Superior temporal gyrus (tissue), 1 donor: Measurements from ENCODE around the gene ING4.
A peak's percentile ranks its signal among the peaks of the same experiment; 100 is the strongest.
"Not testable (repeated sequence)": the region's sequence is repeated elsewhere in the genome, so short reads cannot be mapped to it uniquely, and the experiment has no call there.

Source experiments
- DNase-seq: peaks from one replicate; pipeline ENCODE4 v3.0.0-alpha.2; 2016; ENCODE audit errors: extremely low spot score

Gene ING4

DNA sequence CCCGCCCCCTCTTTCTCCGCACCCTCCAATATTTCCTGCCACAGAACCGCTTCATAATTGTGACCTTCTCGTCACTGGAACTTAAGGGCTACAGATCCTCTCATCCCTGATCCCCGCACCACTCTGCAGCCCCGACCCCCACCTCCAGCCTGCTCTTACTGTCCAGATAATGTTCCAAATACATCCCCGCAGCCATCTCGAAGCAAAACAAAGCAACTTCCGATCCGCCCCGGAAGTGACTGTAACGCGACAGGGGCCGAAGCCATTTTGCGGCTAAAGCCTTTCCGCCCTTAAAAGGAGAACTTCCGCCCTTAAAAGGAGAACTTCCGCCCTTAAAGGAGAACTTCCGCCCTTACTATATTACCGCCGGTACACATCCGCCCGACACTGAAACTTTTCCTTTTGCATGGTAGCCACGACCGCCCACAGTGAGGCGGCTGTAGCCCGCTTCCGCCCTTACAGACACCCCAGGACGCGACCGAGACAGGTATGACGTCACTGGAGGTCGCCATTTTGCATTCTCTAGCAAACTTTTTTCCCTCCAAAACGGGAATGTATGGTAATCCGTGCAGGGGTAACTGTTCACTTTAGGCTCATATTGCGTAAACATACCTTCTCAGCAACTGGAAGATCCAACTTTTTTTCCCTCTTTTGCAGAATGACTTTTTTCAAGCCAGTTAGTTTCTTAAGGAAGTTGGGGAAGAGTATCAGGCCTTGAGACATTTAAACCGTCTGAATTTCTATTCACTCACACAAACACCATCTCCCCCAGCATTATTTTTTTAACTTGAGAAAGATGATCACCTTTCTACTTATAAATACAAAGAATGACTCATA lies at the start of gene ING4:
Gene ING4 (minus strand): TSS at position 214 of the 837 bp plus-strand sequence. CDS start 18 bp downstream, at position 196.
- peak; percentile 100 for DNase-seq

DNA sequence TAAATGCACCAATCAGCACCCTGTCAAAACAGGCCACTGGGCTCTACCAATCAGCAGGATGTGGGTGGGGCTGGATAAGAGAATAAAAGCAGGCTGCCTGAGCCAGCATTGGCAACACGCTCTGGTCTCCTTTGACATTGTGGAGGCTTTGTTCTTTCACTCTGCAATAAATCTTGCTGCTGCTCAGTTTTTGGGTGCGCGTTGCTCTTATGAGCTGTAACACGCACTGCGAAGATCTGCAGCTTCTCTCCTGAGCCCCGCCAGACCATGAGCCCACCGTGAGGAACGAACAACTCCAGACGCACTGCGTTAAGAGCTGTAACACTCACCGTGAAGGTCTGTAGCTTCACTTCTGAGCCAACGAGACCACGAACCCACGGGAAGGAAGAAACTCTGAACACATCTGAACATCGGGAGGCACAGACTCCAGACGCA lies 46.1 kb upstream of the ING4 start:
- DNase-seq: no peak

DNA sequence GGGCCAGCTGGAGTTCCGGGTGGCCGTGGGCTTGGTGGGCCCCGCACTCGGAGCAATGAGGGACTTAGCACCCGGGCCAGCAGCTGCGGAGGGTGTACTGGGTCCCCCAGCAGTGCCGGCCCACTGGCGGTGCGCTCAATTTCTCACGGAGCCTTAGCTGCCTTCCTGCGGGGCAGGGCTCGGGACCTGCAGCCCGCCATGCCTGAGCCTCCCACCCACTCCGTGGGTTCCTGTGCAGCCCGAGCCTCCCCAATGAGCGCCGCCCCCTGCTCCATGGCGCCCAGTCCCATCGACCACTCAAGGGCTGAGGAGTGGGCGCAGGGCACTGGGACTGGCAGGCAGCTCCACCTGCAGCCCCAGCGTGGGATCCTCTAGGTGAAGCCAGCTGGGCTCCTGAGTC lies 45.4 kb upstream of the ING4 start:
- not testable (repeated sequence) for DNase-seq

DNA sequence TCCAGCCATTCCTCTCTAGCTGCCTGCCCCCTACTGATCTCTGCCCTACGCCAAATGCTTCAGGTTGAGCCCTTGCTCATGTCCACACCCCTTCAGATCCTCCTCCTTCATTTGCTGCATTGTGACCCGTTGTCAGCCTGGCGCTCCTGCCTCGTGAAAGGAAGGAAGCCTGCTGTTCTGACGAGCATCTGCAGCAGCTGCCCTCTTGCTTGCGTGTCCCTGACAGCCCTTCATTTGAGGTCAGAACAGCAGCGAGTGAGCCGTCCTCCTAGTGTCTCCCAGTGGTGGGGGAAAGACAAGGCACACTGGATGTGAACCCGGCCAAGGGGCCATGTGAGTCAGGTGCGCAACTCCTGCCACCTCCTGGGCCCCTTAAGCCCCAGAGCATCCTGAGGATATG lies 40.7 kb upstream of the ING4 start:
- no peak for DNase-seq

DNA sequence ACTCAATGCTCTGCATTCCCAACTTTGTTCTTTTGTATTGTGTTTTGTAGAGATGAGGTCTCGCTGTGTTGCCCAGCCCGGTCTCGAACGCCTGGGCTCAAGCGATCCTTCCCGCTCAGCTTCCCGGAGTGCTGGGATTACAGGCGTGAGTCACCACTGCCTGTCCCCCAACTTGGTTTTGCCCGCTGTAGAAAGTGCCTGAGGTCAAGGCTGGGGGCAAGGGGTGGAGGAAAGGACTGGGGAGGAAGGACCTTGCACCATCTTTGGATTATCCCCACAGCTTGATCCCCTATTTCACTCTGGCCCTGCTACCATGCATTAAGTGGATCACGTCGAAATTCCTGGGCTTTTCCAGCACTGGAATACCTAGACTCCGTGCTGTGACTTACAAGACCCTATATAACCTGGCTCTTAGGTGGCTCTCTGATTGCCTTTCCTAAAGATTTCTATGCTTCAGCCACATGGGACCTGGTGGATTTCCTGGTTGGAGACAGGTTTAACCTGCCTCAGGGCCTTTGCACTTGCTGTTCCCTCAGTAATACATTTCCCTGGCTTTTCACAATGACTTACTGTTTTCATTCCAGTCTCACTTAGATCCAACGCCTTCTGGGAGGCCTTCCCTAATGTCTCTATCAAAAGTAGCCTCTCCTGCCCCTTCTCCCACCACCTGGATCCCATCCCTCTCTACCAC lies 38.3 kb upstream of the ING4 start:
- no peak for DNase-seq

DNA sequence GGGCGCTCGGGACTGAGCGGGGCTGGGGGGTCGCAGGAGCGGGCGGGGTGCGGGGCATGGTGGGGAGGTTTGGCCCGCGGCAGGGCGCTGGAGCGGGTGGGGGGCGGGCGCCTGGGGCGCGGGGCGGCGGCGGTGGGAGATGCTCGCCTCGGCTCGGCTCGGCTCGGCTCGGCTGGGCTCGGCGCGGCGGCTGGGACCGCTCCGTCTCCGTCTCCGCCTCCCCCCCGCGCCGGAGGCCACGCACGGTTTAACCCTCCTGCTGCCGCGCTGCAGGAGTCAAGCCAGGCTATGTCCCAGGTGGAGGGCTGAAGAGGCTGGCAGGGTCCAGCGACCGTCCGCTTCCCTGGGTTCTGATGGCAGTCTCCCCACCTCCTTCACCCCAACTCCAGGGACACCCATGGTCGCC lies 37.7 kb upstream of the ING4 start, which contains the start of gene PIANP:
Gene PIANP (minus strand): TSS at position 170 of the 406 bp plus-strand sequence. CDS start 2,754 bp downstream, outside the sequence.
- DNase-seq: peak; percentile 43

DNA sequence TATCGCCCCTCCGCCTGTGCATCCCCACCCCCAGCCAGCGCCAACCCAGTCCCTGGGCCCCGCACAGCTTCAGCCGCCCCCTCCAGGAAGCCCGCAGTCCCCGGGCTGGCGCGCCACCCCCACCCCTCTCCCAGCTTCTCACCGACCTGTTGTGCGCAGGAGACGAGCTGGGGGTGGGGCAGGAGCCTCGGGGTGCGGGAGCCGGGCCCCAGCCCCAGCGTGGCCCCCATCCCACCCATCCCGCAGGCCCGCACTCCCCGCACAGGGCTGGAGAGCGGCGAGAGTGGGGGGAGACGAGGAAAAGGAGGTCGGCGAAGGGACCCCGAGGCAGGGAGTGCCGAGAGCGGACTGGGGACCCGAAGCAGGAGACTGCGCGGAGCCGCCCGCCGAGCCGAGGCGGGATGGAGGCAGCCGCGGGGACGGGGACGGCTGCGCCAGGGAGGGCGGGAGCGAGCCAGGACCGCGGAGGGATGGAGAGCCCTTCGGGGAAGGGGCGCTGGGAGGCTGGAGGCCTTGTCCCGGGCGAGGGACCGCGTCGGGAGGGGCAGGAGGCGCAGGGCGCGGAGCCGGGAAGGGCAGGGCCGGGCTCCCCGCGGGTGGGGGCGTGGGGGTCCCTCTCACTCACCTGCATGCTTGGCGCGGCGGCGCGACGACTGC lies 37.2 kb upstream of the ING4 start:
- no peak for DNase-seq

DNA sequence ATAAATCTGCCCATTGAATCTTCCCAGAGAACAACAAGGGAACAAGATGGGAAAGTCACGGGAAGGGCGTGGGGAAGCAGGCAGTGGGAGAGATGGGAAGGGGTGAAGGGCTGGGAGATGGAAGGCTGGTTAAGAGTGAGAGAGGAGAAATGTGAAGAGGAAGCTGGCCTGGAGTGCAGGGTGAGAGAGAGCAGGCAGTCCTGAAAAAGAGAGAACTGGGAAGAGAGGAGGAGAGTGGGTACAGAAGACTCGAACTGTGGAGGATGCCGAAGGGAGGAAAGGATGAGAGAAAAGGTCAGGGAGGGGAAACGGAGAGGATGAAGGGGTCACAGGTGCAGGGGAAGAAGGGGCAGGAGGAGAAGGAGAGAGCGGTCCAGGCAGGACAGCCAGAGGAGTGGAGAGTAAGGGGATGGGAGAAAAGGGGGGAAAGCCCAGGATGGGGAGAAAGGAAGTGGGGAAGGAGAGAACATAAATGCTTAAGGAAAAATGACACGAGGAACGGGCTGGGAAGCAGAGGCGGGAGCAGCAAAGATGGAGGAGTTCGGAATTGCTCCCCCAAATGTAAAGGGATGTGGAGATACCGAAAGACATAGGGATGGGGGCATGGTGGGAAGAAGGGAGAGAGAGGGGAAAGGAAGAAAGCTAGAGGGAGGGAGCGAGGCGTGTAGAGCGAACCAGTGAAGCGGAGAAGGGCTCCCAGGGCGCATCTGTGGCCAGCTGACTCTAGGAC lies 36.5 kb upstream of the ING4 start:
- no peak for DNase-seq

DNA sequence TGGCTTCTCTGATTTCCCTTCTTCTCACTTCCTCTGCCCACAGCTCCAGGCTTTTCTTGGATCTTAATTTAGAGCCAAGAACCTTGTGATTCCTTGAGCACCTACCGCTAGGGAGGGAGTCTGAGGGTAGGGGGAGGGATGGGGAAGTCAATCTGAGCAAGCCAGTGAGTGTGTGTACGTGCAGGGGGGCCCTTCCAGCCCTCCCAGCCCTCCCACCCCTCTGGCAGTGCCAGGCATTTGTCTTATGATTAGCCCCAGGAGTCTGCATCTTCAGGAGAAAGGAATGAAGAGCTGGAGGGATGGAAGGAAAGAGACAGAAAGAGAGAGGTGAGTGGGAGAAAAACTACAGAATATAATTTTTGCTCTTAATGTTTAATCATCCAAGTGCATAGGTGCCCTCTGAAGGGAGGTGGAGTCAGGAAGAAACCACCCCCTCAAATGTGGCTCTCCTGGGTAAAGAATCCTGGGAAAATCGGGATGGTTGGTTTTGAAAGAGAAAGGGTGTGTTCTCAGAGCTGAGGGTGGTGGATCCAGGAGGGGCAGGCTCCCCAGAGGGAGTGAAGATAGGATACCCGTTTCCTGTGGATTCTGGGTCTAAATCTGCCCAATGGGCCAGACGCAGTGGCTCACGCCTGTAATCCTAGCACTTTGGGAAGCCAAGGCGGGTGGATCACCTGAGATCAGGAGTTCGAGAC lies 35.6 kb upstream of the ING4 start:
- no peak for DNase-seq

DNA sequence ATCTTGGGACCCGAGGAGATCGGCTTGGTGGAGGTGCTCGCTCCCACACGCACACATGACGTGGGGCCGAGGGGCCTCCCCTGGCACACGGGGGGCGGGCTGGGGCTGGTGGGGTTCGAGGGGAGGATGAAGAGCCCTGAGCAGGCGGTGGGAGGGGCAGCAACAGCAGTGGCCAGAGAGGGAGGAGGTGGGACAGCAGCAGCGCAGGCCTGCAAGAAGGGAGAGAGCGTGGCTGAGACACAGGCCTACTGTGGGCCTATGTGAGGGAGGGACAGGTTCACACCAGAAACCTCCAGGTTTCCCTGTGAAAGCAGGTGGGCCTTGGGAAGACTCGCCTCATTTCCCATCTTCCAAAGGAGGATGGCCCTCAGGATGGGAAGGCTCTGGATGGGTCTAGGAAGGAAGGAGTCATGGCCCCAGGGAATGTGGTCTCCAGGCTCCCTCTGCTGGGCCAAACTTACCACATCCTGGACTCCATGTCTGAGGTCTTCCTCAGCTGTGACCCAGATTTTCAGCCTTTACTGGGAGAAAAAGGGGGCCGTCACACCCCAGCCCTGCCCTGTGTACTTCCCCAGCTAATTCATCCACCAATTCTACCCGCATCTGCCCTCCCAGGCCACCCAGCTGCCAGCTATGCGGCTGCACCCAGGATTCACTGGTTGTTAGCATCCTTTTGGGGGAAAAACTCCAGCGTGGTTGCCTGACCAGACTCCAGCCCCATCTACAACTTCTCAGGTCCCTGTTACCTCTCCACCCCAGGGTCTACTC lies 34.8 kb upstream of the ING4 start:
- no peak for DNase-seq

DNA sequence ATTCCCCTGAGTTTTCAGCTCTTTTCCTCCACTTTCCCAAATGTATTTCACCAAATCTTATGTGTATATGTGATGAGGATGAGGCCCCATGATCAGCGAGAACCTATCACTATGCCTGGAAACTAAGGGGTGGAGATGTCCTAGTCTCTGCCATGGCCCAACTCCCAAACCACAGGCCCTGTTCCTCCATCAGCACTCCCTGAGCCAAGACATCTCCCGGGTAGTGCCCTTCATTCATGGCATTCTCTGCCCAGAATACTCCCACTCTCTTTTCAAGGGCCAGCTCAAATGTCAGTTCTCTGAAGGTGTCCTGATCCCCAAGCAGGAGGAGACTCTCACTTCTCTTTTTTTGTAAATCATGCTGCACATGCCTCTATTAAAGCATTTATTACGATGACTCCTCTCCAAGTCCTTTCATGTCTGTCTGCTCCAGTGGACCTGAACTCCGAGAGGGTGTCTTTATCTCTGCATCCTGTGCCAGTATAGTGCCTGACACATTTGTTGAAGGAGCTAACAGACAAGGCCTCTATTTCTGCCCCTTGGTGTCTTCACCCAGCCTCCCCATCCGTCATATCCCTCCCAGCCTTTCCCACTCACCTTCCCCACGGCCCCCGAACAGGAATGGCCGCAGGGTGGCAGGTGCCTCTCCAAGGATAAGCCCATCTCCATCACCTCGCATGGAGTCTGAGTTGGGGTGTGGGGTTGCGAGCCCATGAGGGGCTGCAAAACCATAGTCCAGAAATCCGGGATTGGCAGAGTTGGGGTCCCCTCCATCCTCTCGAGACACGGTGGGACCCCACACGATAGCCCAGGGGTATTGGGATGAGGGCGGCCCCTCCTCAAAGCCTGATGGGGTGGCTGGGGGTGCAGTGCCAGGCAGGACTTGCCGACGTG lies 34.0 kb upstream of the ING4 start:
- no peak for DNase-seq

DNA sequence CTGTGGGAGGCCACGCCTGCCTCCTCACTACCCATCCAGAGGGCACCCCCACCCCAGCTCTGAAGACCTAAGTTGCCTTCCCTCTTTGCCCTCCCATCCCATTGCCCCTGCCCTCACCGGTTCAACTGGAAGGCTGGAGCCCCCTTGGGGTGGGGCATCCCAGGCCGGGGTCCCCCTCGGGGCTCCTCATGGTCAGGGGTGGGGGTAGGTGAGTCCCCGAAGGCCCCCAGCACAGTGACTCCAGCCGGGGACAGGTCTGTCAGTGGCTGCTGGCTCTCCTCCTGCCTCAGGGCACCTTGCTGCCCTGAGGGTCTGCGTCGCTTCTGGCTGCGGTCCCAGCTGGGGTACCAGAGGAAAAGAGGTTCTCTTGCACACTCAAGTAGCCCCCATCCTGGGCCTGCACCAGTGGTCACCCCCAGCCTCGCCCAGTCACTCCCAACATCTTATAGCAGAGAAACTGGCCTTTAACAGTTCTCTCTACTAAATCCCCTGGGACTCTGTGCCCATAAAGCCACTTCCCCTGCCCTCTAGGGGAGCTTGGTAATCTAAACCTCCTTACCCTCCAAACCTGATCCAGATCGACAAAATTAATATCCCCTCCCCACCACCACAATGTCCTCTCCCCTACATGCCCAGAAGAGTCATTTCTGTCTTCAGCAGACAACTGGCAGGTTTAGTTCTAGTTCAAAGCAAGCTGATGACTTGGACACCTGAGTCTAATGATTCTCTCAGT lies 32.6 kb upstream of the ING4 start:
- no peak for DNase-seq

DNA sequence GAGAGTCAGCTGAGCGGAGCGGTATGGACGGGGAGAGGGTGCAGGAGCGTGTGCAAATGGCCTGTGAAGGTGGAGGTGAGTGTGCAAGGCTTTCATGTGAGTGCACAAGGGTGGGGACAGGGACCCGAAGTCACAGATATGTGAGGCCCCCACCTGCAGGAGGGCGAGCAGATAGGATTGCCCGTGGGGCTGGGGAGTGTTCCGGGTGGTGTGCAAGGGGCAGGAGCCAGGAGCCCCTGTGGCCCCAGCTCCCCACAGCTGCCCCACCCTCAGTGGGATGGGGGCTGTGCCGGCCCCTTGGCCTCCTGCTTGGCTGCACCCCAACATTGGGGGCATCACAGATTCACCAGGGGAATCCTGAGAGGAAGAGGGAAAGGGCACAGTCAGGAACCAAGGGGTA lies 31.8 kb upstream of the ING4 start:
- DNase-seq: no peak

DNA sequence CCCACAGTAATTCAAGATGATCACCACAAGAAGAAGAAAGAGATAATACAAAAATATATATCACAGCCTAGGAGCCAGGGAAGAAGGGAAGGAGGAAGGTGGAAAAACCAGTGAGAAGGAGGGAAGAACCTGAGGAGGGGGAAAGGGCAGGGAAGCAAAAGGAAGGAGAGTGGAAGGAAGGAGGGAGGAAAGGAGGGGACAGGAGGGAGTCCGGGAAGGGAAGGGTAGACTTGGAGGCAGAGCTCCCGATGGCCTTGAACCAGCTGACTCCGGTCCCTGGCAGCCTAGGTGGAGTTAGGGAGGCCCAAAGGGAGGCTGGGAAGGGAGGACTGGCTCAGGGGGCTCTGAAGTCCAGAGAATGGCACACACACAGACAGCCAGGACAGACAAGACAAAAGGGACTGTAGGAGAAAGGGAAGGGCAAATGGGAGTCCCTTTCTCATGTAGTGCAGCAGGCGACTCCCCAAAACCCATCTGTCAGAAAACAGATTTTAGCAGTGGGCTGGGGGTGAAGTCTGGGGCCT lies 31.0 kb upstream of the ING4 start:
- DNase-seq: no peak

DNA sequence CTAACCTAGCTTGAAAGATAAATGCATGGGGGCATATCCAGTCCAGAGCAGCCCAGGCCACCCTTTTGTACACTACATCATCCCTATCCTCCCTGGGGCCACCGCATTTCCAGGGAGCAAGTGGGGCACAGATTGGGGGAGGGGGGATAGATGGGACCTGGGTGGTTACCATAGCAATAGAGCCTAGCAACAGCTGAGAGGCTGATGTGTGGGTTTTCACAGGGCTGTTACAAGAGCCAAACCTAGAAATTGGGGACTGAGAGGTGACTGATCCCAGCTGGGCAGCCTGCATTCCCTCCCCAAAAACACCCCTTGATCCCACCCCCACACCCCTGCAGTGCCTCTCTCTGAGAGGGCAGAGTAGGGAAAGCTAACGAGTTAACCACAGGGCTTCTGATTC lies 30.0 kb upstream of the ING4 start:
- no peak for DNase-seq

DNA sequence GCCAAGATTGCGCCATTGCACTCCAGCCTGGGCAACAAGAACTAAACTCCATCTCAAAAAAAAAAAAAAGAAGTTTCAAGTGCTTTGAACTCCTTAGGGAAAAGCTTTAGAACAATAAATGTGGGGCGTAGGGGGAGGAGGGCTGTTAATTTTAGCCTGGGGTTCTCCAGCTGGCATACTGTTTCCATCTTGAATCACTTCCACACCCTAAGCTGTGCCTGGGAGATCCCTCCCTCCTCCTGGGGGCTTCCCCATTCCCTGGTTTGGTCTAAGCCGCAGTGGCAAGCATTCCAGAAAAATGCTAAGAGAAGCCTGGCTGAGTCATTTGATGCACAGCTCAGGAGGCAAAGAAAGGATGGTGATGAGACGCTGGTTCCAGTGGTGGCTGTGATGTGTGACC lies 28.6 kb upstream of the ING4 start:
- DNase-seq: no peak

DNA sequence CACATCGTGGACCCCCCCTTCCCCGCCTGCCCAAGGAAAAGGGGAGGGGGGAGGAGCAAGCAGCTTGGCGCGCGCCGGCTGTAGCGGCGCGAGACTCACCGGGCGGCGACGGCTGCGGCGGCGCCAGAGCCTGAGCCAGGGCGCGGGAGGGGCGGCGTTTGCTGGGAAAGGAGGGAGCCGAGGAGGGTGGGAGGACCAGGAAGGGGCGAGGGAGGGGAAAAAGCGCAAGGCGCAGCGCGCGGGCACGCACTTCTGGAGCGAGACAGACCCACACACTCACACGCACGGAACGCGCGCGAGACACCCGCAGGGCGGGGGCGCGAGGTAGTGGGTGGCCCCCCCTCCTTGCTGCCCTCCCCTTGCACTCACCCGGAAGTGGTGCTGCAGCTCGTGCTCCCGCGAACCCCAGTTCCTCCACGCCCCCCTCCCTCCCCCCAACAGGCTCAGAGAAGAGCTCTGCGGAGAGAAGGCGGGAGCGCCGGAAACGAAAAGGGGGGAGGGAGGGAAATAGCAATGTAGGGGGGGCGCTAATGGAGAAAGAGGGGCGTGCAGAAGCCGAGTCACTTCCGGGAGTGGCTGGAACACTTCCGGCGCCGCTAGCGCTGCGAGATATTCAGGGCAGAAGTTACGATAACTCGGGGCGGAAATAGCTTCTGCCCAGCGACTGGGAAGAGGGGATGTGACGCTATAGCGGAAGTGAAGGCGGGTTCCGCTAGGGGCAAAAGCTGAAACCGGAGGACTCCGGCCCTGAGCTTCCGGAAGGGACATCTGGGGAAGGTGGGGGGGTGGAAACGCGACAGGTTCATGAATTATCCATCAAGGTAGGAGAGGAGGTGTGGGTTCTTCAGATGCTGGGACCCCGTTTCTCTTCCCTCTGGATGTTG lies 26.3 kb upstream of the ING4 start, which contains the start of gene ZNF384:
Gene ZNF384 (minus strand): TSS at position 377 of the 884 bp plus-strand sequence. CDS start 9,855 bp downstream, outside the sequence.
- DNase-seq: peak; percentile 100
